SW 1271 (cell line): ENCODE results near the gene NKX1-2.

Source experiments
- DNase-seq, 2 experiments: peaks; one replicate each; lab custom pipeline; 2025; lab: John Stamatoyannopoulos, UW

The NKX1-2 gene

DNA sequence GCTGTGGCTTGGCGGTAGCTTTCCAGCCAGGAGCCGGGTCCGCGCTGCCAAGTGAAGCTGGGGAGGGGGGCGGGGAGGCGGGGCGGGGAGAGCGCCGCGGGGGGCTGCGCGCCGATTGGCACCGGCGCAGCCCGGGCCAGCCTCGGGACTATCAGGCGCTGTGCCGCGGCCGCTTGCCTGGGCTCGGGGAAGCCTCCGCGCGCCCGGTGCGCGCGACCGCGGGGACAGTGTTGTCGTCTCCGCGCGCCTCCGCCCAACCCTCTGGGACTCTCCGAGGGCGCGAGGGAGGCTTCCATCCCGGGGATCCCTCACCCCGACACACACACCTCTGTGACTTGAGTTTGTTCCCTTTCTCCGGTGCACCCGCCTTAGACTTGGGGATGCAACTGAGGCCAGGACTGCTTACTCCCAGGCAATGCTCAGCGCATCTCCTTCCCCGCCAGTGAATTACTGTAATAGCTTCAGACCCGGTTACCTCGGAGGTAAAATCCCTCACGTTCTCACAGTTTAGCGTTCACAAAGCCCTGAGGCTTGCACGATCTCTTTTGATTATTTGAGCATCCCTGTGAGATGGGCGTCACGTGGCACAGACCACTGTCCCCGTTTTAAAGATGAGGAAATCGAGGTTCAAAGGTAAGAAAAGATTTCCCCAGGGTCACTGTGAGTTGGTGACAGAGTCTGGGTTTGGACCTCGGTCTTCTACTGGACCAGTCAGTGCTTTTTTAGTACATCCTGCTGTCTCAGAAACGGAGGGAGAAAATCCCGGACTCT is at the start of gene NKX1-2:
TSS of gene NKX1-2 (minus strand) at position 24 of the 771 bp plus-strand sequence. CDS start 92 bp downstream, outside the sequence.
- no peak for DNase-seq

- no peak for DNase-seq
Observed at GRCh38 chr10:124498056-124498455, 48.2 kb upstream of the NKX1-2 start.

GRCh38 chr10:124497196-124497881 is 47.5 kb upstream of the NKX1-2 start:
- DNase-seq: no peak

- no peak for DNase-seq
Observed at GRCh38 chr10:124496620-124497019, 46.8 kb upstream of the NKX1-2 start.

DNA sequence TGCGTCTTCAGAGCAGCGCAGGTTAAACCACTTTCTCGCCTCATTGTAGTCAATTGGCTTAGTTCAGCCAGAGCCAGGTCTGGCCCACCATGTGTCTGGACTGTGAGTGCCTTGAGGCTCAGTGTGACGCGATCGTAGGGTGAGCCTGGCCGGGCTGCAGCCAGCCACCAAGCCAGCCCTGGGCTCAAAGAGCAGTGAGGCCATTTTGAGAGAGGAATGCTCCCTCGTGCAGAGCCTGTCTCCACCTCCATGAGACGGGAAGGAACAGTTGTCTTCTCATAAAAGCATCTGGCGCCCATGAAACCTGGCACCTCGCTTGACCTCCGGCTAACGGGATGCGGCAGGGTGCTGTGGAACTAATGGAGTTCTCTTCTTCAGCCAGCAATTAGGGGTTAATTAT is 46.3 kb upstream of the NKX1-2 start:
- no peak for DNase-seq

- no peak for DNase-seq
Observed at GRCh38 chr10:124495725-124496124, 45.9 kb upstream of the NKX1-2 start.

DNA sequence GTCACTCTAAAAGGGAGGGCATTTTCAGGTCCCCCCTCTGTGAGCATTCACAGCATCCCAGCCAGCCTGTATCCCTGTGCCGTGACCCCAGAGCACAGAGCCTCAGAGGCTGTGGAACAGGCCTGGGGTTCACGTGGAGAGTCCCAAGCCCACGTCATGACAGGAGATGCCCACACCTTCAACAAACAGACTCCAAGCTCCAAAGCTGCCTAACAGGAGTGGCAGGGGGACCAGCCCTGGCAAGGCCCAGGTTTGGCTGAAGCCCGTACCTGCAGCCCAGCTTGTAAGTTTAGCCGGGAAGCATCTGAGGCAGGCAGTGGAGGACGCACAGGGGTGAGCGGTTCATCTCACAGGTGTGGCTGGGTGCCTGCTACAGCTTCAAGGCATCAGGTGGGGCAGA is 45.3 kb upstream of the NKX1-2 start:
- no peak for DNase-seq

- DNase-seq: no peak
Observed at GRCh38 chr10:124494046-124494807, 44.4 kb upstream of the NKX1-2 start.

DNA sequence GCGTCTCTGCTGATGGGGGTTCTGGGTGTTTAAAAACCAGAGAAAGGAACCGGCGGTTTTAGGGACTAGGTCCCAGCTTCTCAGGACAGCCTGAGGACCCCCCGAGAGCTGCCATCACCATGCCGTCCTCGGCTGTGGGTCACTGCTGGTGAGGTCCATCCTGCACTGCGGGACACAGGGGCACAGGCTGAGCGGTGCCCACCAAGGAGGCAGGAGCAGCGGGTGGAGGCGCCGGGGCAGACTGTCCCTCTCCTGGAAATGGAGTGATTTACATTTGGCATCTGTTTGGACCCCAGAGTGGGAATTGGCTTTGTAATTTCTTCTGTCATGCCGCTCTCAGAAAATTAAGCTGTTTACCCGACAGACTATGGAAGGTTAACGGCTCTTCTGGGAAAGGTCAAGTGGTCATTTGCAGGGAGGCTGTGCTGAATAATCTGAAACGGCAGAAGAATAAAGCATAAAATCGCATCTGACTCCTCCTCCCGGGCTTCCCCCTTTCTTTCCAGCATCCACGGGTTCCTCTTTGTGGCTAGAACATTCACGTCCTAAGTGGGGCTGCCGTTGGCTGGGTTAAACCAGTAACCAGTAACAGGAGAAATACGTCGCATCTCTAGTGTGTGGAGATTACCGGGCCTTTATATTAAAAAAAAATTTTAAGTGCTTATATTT is 43.5 kb upstream of the NKX1-2 start:
- DNase-seq: no peak

- DNase-seq: no peak
Observed at GRCh38 chr10:124492266-124492665, 42.4 kb upstream of the NKX1-2 start.

DNA sequence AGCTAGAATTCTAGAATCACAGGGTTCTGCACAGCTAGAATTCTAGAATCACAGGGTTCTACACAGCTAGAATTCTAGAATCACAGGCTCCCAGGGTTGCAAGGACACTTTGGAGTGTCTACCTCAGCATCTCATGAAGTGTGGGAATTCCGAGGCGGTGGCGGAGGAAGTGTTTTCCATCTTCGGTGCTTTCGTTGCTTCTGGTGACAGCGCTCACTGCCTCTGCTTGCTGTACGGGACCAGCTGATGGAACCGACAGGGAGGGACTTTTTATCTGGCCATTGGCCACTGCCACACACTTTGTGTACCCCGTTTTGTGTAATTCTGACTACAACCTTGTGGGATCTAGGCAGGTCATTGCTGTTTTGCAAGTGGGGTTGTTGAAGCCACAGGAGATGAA is 41.3 kb upstream of the NKX1-2 start:
- no peak for DNase-seq

GRCh38 chr10:124486635-124487034 is 36.8 kb upstream of the NKX1-2 start:
- no peak for DNase-seq

DNA sequence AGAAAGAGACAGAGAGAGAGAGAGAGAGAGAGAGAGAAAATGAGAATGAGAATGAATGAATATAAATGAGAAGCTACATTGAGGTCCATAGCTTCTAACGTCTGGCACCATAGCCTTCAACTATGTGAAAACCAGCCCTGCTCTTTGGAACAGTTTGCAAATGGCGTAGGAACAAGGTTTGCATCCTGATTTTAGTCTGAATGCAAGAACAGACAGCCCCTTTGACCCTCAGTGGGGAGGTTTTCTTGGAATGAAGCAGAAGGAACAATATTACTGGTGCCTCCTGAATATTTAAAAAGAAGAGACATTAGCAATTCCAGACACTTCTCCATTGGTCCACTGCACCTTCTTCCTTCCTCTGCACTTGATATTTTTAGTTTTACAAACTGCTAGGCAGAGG is 34.8 kb upstream of the NKX1-2 start:
- DNase-seq: no peak

GRCh38 chr10:124484031-124484430 is 34.2 kb upstream of the NKX1-2 start:
- DNase-seq: no peak

GRCh38 chr10:124482876-124483275 is 33.0 kb upstream of the NKX1-2 start:
- no peak for DNase-seq

DNA sequence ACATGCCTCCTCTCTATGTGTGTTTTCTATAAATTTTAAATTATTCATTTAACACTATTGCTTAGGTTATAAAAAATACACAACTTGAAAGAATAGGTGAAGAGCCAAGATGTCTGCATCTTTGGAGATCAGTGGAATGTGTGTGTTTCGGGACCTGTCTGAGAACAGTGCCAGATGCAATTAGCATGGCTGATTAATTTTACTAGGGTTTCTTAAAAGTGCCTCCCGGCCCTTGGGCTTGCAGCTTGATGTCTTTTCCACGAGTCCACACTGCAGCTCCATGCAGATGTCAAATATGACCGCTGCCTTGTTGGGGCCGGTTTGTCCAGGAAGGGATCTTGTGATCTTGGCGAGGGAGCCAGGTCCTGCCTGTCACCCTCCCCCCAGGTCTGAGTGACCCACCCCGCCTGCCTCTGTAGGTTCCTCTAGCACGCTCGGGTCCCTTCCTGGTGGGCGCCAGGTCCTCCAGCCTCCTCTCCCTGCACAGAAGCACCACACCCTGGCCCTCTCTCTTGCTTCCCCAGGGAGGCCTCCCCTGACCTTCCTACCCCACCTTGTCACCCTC is 32.5 kb upstream of the NKX1-2 start:
- no peak for DNase-seq

GRCh38 chr10:124481717-124482116 is 31.9 kb upstream of the NKX1-2 start:
- no peak for DNase-seq

DNA sequence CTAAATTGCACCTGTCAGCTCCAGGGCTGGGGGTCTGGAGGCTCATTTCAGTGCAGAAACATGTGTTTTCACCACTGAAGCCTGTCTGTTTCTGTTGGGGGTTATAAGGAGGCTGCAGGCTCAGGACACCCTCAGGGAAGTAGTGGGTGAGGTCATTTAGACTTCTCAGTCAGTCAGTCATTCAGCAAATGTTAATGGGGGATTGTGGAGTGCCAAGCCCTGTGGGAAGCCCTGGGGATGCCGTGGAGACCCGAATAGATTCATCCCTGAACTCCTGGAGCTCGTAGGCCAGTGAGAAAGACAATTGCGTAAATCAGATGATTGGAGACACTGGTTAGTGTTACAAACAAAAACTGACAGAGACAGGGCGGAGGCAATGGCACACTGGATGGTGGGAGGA is 31.0 kb upstream of the NKX1-2 start:
- no peak for DNase-seq

DNA sequence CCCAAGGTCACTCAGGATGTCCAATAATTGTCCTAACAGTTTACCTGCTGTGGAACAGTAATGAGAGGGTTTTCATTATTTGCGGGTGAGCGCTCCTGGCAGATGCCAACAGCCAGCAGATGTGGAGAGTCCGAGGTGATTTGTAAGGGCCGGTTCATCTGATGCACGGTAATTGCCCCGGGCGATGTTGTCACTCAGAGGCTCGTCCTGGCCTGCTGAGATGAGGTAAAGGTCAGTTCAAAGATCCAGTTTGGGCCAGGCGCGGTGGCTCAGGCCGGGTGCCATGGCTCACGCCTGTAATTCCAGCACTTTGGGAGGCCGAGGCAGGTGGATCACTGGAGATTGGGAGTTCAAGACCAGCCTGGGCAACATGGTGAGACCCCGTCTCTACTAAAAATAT is 28.7 kb upstream of the NKX1-2 start:
- no peak for DNase-seq

DNA sequence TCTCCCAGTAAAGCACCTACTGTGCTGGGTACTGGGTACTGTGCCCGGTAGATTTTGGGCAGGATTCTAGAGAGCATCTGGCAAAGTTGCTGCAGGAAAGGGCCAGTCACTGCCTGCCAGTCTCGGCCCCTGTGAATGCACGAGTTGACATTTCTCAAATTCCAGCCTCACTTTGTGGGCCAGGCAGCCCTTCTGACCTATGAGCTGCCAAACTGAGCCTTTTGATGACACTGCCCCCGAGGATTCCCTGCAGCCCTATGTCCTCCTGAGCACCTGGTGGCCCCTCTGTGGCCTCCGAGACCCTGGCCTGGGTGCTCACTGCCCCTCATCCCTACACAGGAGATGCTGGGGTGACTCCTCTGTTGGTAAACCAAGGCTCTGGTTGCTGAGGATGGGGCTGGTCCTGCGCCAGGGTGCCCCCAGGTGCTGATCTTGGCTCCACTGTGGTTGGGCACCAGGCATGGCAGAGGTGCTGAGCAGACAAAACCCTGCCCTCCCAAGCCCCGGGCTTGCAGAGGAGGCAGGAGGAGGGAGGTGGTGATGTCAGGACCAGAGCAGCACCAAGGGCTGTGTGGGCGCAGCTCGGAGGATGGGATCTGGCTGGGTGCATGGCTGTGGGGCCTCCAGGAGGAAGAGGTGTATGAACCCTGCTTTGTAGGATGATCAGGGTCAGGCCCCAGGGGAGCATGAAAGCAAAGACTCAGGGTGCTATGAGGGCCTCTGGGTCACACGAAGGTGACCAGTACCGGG is 28.0 kb upstream of the NKX1-2 start:
- no peak for DNase-seq

DNA sequence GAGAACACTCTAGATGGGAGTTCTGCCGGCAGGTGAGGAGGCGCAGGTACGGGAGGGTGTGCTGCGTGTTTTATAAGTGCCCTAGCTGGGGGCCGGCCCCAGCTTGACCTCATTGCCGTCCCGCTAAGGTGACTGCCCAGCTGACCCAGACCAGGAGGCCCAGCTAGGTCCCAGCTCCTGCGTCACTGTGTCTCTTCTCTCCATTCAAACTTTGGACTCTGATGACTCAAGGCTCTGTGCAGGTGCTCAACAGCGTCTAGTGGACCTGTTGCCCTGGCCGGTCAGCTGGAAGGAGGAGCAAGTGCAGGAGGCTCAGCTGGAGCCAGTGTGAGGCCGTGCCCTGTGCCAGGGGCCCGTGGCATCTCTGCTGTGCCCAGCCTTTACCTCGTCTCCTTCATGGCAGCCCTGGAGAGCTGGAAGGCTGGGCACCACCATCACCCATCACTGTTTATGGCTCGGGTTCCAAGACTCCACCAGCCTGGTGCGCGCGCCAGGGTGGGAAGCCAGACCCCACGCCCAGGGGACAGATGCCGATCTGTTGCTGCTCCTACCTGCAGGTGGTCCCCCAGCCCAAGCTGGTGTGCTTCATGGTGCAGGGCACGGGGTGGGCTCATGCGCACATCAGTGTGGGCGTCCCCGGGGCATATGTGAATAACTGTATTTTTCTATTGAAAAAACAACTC is 26.3 kb upstream of the NKX1-2 start:
- DNase-seq: no peak
